ENCODE measurements around the gene CCDC50.

CCDC50 gene

DNA sequence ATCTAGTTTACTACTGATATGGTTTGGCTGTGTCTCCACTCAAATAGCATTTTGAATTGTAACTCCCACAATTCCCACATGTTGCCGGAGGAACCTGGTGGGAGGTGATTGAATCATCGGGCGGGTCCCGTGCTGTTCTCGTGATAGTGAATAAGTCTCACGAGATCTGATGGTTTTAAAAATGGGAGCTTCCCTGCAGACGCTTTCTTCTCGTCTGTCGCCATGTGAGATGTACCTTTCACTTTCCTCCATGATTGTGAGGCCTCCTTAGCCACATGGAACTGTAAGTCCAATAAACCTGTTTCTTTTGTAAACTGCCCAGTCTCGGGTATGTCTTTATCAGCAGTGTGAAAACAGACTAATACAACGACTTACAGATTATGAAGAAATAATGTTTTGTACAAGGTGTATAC, 96.1 kb downstream of the CCDC50 start:
- TF ChIP-seq GATA1 (IDR thresholded peaks at IDR 0.05; ENCODE audit: low read depth, low read length) (no peak), POLR2A (IDR thresholded peaks at IDR 0.05; ENCODE audit: low read length) (no peak)
- no peak for DNase-seq

GRCh38 chr3:191426311-191426710, 97.1 kb downstream of the CCDC50 start:
- TF ChIP-seq GATA1 (IDR thresholded peaks at IDR 0.05; ENCODE audit: low read depth, low read length): no peak
- no peak for TF ChIP-seq POLR2A (IDR thresholded peaks at IDR 0.05; ENCODE audit: low read length)
- DNase-seq: no peak

- TF ChIP-seq POLR2A (IDR thresholded peaks at IDR 0.05; ENCODE audit: low read length) (no peak), GATA1 (IDR thresholded peaks at IDR 0.05; ENCODE audit: low read depth, low read length) (no peak)
- no peak for DNase-seq
Observed at GRCh38 chr3:191428177-191428576, 99.0 kb downstream of the CCDC50 start.

DNA sequence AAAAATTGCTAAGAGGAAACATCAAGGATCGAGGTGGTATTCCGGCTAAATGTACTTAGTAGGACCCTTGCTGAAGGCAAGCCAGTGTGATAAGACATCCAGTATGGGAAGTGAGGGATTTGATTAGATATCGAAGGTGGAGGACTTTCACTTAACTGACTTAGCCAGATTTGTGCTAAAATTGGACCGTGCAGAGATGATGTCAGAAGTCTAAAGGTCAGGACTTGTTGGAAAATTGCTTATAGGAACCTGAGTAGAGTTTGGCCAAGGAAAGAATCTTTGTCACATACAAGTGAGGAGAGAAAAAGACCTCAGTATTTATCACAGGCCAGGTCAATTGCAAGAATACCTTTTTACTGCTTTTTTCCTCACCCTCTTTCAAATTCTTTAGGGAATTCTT, 100.9 kb downstream of the CCDC50 start:
- DNase-seq: no peak
- TF ChIP-seq POLR2A (IDR thresholded peaks at IDR 0.05; ENCODE audit: low read length) (no peak), GATA1 (IDR thresholded peaks at IDR 0.05; ENCODE audit: low read depth, low read length) (no peak)

DNA sequence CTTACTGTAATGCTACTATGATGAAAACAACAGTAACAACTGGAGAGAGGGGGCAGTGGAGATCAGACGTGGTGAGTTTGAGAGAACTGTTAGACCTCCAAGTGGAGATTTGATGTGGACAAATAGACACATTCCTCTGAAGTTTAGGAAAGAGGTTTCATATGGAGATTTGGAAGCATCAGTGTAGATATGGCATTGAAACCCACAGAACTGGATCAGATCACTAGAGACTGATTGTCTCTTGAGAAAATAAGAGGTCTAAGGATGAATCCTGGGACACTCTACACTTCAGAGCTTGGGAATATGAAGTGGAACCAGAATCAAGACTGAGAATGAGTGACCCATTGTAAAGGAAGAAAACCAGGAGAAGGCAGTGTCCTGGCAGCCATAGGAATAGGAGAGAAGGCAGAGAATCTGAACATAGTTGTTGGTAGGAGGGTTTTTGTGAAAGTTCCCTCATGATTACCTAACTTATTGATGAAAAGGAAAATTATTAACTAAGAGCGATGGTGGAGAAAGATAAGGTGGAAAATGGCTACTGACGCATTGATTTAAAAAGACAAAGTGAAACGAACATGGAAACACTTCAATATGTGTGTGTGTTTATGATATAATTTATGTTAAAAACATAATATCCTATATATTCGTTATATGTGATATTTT, 102.1 kb downstream of the CCDC50 start:
- no peak for TF ChIP-seq POLR2A (IDR thresholded peaks at IDR 0.05; ENCODE audit: low read length)
- no peak for TF ChIP-seq GATA1 (IDR thresholded peaks at IDR 0.05; ENCODE audit: low read depth, low read length)
- no peak for DNase-seq

GRCh38 chr3:191432162-191432561, 103.0 kb downstream of the CCDC50 start:
- no peak for DNase-seq
- TF ChIP-seq POLR2A (IDR thresholded peaks at IDR 0.05; ENCODE audit: low read length) (no peak), GATA1 (IDR thresholded peaks at IDR 0.05; ENCODE audit: low read depth, low read length) (no peak)

DNA sequence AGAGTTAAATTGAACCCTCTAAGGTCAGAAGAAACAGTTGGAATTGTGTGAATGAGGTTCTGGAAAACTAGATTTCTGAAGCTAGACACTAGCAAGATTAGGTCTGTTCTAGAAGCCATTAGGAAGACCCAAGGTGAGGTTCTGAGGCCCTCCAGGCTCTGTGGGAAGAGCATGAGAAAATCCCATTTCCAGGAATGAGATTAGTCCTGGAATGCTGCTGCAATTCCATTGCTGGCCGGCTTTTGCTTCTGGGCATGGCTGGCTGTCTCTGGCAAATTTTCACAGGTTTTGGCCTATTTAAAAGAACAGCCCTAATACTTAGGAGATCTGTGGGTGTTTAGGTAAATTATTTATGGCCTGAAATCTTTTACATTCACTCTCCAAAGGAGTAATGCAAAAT, 104.8 kb downstream of the CCDC50 start:
- TF ChIP-seq GATA1 (IDR thresholded peaks at IDR 0.05; ENCODE audit: low read depth, low read length): no peak
- TF ChIP-seq POLR2A (IDR thresholded peaks at IDR 0.05; ENCODE audit: low read length): no peak
- DNase-seq: no peak

- no peak for DNase-seq
- TF ChIP-seq POLR2A (IDR thresholded peaks at IDR 0.05; ENCODE audit: low read length) (no peak), GATA1 (IDR thresholded peaks at IDR 0.05; ENCODE audit: low read depth, low read length) (no peak)
Observed at GRCh38 chr3:191435981-191436380, 106.8 kb downstream of the CCDC50 start.

GRCh38 chr3:191438150-191438814, 109.1 kb downstream of the CCDC50 start:
- TF ChIP-seq GATA1 (IDR thresholded peaks at IDR 0.05; ENCODE audit: low read depth, low read length) (no peak), POLR2A (IDR thresholded peaks at IDR 0.05; ENCODE audit: low read length) (no peak)
- no peak for DNase-seq

DNA sequence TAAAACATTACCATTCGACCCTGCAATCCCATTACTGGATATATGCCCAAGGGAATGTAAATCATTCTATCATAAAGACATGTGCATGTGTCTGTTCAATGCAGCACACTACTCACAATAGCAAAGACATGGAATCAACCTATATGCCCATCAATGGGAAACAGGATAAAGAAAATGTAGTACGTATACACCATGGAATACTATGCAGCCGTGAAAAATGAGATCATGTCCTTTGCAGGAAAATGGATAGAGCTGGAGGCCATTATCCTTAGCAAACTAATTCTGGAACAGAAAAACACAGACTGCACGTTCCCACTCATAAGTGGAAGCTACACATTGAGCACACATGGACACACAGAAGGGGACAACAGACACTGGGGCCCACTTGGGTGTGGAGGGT, 111.3 kb downstream of the CCDC50 start:
- TF ChIP-seq POLR2A (IDR thresholded peaks at IDR 0.05; ENCODE audit: low read length) (no peak), GATA1 (IDR thresholded peaks at IDR 0.05; ENCODE audit: low read depth, low read length) (no peak)
- DNase-seq: no peak

DNA sequence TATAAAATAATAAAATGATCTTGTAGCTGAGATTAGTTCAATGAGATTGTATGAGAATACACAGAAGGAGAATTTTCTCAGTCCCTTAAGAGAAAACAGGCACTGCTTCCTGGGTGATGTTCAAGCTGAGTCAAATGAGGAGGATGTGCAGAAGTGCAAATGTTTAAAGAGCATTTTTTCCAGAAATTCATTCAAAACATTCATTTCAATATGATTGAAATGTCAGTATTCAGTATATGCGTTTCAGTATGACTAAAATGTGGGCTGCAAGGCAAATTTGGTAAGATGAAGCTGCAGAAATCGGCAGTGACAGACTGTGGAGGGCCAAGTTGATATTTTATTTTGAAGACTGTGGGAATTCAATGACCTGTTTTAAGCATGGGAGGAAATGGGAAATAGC, 112.5 kb downstream of the CCDC50 start:
- DNase-seq: no peak
- TF ChIP-seq GATA1 (IDR thresholded peaks at IDR 0.05; ENCODE audit: low read depth, low read length) (no peak), POLR2A (IDR thresholded peaks at IDR 0.05; ENCODE audit: low read length) (no peak)

GRCh38 chr3:191444569-191444968, 115.4 kb downstream of the CCDC50 start:
- no peak for DNase-seq
- TF ChIP-seq POLR2A (IDR thresholded peaks at IDR 0.05; ENCODE audit: low read length): no peak
- no peak for TF ChIP-seq GATA1 (IDR thresholded peaks at IDR 0.05; ENCODE audit: low read depth, low read length)
